Liver (tissue), 9 donors: ENCODE measurements around the gene CREB1. TPM values are rescaled to one million over a fixed set of nuclear protein-coding genes. Genes with fewer than 3 reads are reported as not detected.

ENCODE experiments used
- DNase-seq: peaks from one replicate; pipeline ENCODE4 v3.0.0-alpha.2; 2017; ENCODE audit warnings: low spot score
- H3K27ac ChIP-seq, 2 donors: one replicate each; pipeline ENCODE4 v1.7.0; 2013; ENCODE audit warnings: inconsistent platforms in 2 of 2, low read length in 2 of 2, control low read depth in 1 of 2, low read depth in 1 of 2, mild to moderate bottlenecking in 1 of 2
- H3K27me3 ChIP-seq, 4 donors: one replicate each; pipeline versions ENCODE4 v1.6.1 to v1.7.0; 2013; ENCODE audit warnings: low read length in 3 of 4, inconsistent platforms in 1 of 4, mild to moderate bottlenecking in 1 of 4, moderate library complexity in 1 of 4; ENCODE audit not compliant: control insufficient read depth in 4 of 4, insufficient read depth in 4 of 4
- H3K36me3 ChIP-seq, 4 donors: one replicate each; pipeline versions ENCODE4 v1.6.1 to v1.7.0; 2013; ENCODE audit warnings: low read length in 3 of 4, mild to moderate bottlenecking in 3 of 4, low read depth in 1 of 4, moderate library complexity in 1 of 4; ENCODE audit not compliant: control insufficient read depth in 4 of 4, insufficient read depth in 3 of 4
- H3K4me1 ChIP-seq, 4 donors: one replicate each; pipeline versions ENCODE4 v1.6.1 to v1.7.0; 2013; ENCODE audit warnings: low read length in 3 of 4, mild to moderate bottlenecking in 3 of 4, moderate library complexity in 1 of 4; ENCODE audit not compliant: control insufficient read depth in 4 of 4, insufficient read depth in 4 of 4
- H3K4me3 ChIP-seq, 3 donors: one replicate each; pipeline versions ENCODE4 v1.6.1 to v1.7.0; 2013; ENCODE audit warnings: low read length in 3 of 3, control low read depth in 1 of 3, low read depth in 1 of 3, mild to moderate bottlenecking in 1 of 3
- H3K9ac ChIP-seq, 2 donors: one replicate each; pipeline ENCODE4 v1.7.0; 2013; ENCODE audit warnings: low read length in 2 of 2, mild to moderate bottlenecking in 2 of 2, moderate library complexity in 2 of 2, control low read depth in 1 of 2, low read depth in 1 of 2
- H3K9me3 ChIP-seq, 4 donors: one replicate each; pipeline versions ENCODE4 v1.6.1 to v1.7.0; 2013; ENCODE audit warnings: low read length in 3 of 4; ENCODE audit not compliant: control insufficient read depth in 4 of 4
- ATF3 ChIP-seq: IDR thresholded peaks from 2 replicates; pipeline ENCODE4 v1.6.1; 2016; ENCODE audit warnings: antibody characterized with exemption
- CTCF ChIP-seq: fragments of 150-350 bp; IDR thresholded peaks from 2 replicates; pipeline ENCODE4 v1.5.1; 2017; ENCODE audit warnings: improper control_type of control experiment, low read depth, low read length; ENCODE audit not compliant: missing input control
- EGR1 ChIP-seq, 2 donors: IDR thresholded peaks; 2 replicates each; pipeline ENCODE4 v1.6.1; 2016 to 2018; ENCODE audit warnings: antibody characterized with exemption in 2 of 2, low read depth in 2 of 2
- FOXA2 ChIP-seq: IDR thresholded peaks from 2 replicates; pipeline ENCODE4 v1.6.1; 2016; ENCODE audit warnings: antibody characterized with exemption
- GABPA ChIP-seq, 2 donors: IDR thresholded peaks in 1 of 2; conservative IDR thresholded peaks in 1 of 2; 2 replicates each; pipeline ENCODE4 v1.6.1; 2016; ENCODE audit warnings: antibody characterized with exemption in 2 of 2, mild to moderate bottlenecking in 1 of 2, moderate library complexity in 1 of 2
- HNF4A ChIP-seq, 2 donors: conservative IDR thresholded peaks; 2 replicates each; pipeline ENCODE4 v1.6.1; 2016; ENCODE audit warnings: antibody characterized with exemption in 2 of 2, mild to moderate bottlenecking in 2 of 2
- HNF4G ChIP-seq: IDR thresholded peaks from 2 replicates; pipeline ENCODE4 v1.6.1; 2016; ENCODE audit warnings: antibody characterized with exemption
- JUND ChIP-seq, 2 donors: IDR thresholded peaks; 2 replicates each; pipeline ENCODE4 v1.6.1; 2016; ENCODE audit warnings: antibody characterized with exemption in 2 of 2
- MAX ChIP-seq: IDR thresholded peaks from 2 replicates; pipeline ENCODE4 v1.6.1; 2016; ENCODE audit warnings: antibody characterized with exemption
- NR2F2 ChIP-seq: IDR thresholded peaks from 2 replicates; pipeline ENCODE4 v1.6.1; 2016; ENCODE audit warnings: antibody characterized with exemption
- RAD21 ChIP-seq, 2 donors: IDR thresholded peaks; 2 replicates each; pipeline ENCODE4 v1.6.1; 2016; ENCODE audit warnings: antibody characterized with exemption in 2 of 2, mild to moderate bottlenecking in 2 of 2
- REST ChIP-seq: IDR thresholded peaks from 2 replicates; pipeline ENCODE4 v1.6.1; 2016; ENCODE audit warnings: antibody characterized with exemption, mild to moderate bottlenecking
- SP1 ChIP-seq: IDR thresholded peaks from 2 replicates; pipeline ENCODE4 v1.6.1; 2018; ENCODE audit warnings: antibody characterized with exemption, mild to moderate bottlenecking
- TAF1 ChIP-seq: conservative IDR thresholded peaks from 2 replicates; pipeline ENCODE4 v1.6.1; 2016; ENCODE audit warnings: antibody characterized with exemption, mild to moderate bottlenecking
- YY1 ChIP-seq: IDR thresholded peaks from 2 replicates; pipeline ENCODE4 v1.6.1; 2016; ENCODE audit warnings: antibody characterized with exemption, mild to moderate bottlenecking
- WGBS: extraction: QIAGEN DNeasy Blood & Tissue Kit; methylation state at CpG from one replicate; pipeline ENCODE4 v1.1.7; 2013; 5-methylcytosine and 5-hydroxymethylcytosine counted together
- polyA plus RNA-seq, 2 donors: library from polyadenylated mRNA; stranded (reverse) in 1 of 2; unstranded in 1 of 2; fragments of 200-250 nt in 1 of 2; fragments of >200 nt in 1 of 2; fragmentation: Nextera tagmentation in 1 of 2; extraction: Ambion mirVana in 1 of 2; gene quantifications; one replicate each; pipeline versions ENCODE4 v1.2.1 to v1.2.3, GENCODE V29; 2013 to 2015
- total RNA-seq, 2 donors: library from RNA; depleted of rRNA; stranded (reverse); fragments of >200 nt; gene quantifications; one replicate each; pipeline ENCODE4 v1.2.3, GENCODE V29; 2014
- donor health status: healthy.
- donor health status: healthy.
- donor health status: healthy.
- donor health status: healthy.
- donor health status: healthy.

The CREB1 gene
- total and polyA plus RNA-seq, 4 donors, result 4.4 to 24.4 (median 14.5) TPM

GRCh38 chr2:207584952-207585351 is 55.2 kb downstream of the CREB1 start:
- Histone ChIP-seq H3K4me1 (no peaks in the 10 kb centered on the region), H3K36me3 (peaks cover 3 to 23% (median 19%) of the 10 kb centered on the region in 4 donors), H3K9me3 (no peaks in the 10 kb centered on the region), H3K9ac (no peak overlapping the region), H3K27ac (no peak overlapping the region), H3K4me3 (no peak overlapping the region), H3K27me3 (no peaks in the 10 kb centered on the region)
- WGBS, result 96% methylated on average over 4 of the region's 4 CpGs
- TF ChIP-seq MAX, result no peak
- no peak for TF ChIP-seq RAD21 (IDR thresholded peaks at IDR 0.05)
- no peak for TF ChIP-seq YY1
- no peak for TF ChIP-seq CTCF
- no peak for TF ChIP-seq SP1
- TF ChIP-seq JUND (IDR thresholded peaks at IDR 0.05), result no peak
- no peak for TF ChIP-seq TAF1
- no peak for TF ChIP-seq ATF3
- no peak for TF ChIP-seq HNF4G
- TF ChIP-seq REST, result no peak
- TF ChIP-seq NR2F2, result no peak
- TF ChIP-seq FOXA2, result no peak
- TF ChIP-seq EGR1 (IDR thresholded peaks at IDR 0.05; ENCODE audit: low read depth in 2 of 2), result no peak
- no peak for TF ChIP-seq HNF4A (conservative IDR thresholded peaks at IDR 0.05)
- no peak for TF ChIP-seq GABPA (IDR thresholded peaks at IDR 0.05 in 1 of 2, conservative IDR thresholded peaks at IDR 0.05 in 1 of 2)
- no peak for DNase-seq

GRCh38 chr2:207587305-207587704 is 57.5 kb downstream of the CREB1 start:
- Histone ChIP-seq H3K36me3 (peaks cover 3 to 22% (median 12%) of the 10 kb centered on the region in 4 donors), H3K27me3 (no peaks in the 10 kb centered on the region), H3K9me3 (no peaks in the 10 kb centered on the region), H3K9ac (no peak overlapping the region), H3K4me1 (no peaks in the 10 kb centered on the region), H3K4me3 (no peak overlapping the region), H3K27ac (no peak overlapping the region)
- WGBS, result over 99% methylated on average over 7 of the region's 7 CpGs
- TF ChIP-seq YY1 (no peak), REST (no peak)
- DNase-seq, result no peak
